H1 (cell line): ENCODE measurements around the gene PTPRH. TPM values are rescaled to one million over a fixed set of nuclear protein-coding genes. Genes with fewer than 3 reads are reported as not detected.

Source experiments
- CTCF ChIA-PET: fragments of 300-600 bp; sonication (Branson Sonifier 250); formaldehyde crosslinking; loops from one replicate; lab custom pipeline; 2021; ENCODE audit not compliant: partially characterized antibody; lab: Charles Lee
- POLR2A ChIA-PET: fragments of 300-600 bp; sonication (Branson Sonifier 250); formaldehyde crosslinking; loops from one replicate; lab custom pipeline; 2021; ENCODE audit warnings: inconsistent platforms; ENCODE audit not compliant: partially characterized antibody; lab: Charles Lee
- DNase-seq, 2 experiments: peaks; one replicate each; pipeline versions ENCODE4 v3.0.0 to v3.0.0-alpha.2; 2010 to 2022; ENCODE audit warnings: low spot score in 2 of 2, low read depth in 1 of 2, mixed read lengths in 1 of 2
- FAIRE-seq: peaks from 2 replicates; lab custom pipeline; 2011; peaks lifted over from hg19 to GRCh38; lab: Jason Lieb, UNC
- H2AFZ ChIP-seq: 2 replicates; pipeline ENCODE4 v1.8.1; 2012; ENCODE audit warnings: low read length, inconsistent platforms
- H2AK5ac ChIP-seq: 2 replicates; pipeline ENCODE4 v1.6.1; 2013; ENCODE audit warnings: low read depth, low read length
- H2BK120ac ChIP-seq: replicated peaks from 2 replicates; pipeline ENCODE3; 2013; ENCODE audit warnings: low read depth, low read length, inconsistent platforms
- H2BK12ac ChIP-seq: 2 replicates; pipeline ENCODE4 v1.6.1; 2013; ENCODE audit warnings: low read depth, low read length
- H2BK15ac ChIP-seq: 2 replicates; pipeline ENCODE4 v1.6.1; 2013; ENCODE audit warnings: low read length
- H2BK20ac ChIP-seq: 2 replicates; pipeline ENCODE4 v1.6.1; 2013; ENCODE audit warnings: low read length
- H2BK5ac ChIP-seq: 2 replicates; pipeline ENCODE4 v1.6.1; 2013; ENCODE audit warnings: low read depth, low read length
- H3K14ac ChIP-seq: 2 replicates; pipeline ENCODE4 v1.6.1; 2013; ENCODE audit warnings: inconsistent platforms; ENCODE audit not compliant: insufficient read length
- H3K18ac ChIP-seq: 2 replicates; pipeline ENCODE4 v1.6.1; 2013; ENCODE audit warnings: low read length; ENCODE audit errors: extremely low read depth
- H3K23ac ChIP-seq: 2 replicates; pipeline ENCODE4 v1.6.1; 2013; ENCODE audit warnings: inconsistent platforms; ENCODE audit not compliant: insufficient read length
- H3K23me2 ChIP-seq: 2 replicates; pipeline ENCODE4 v1.6.1; 2013; ENCODE audit warnings: low read depth, low read length
- H3K27ac ChIP-seq: 2 replicates; pipeline ENCODE4 v1.6.1; 2011; ENCODE audit warnings: low read depth, low read length, inconsistent platforms
- H3K27me3 ChIP-seq, 4 experiments: replicated peaks in 1 of 4; 1 replicate in 1 of 4; 2 replicates in 3 of 4; pipeline versions ENCODE4 v1.6.1 to v1.8.1; 2011 to 2013; ENCODE audit warnings: low read length in 3 of 4, mild to moderate bottlenecking in 3 of 4, inconsistent platforms in 2 of 4, mixed read lengths in 2 of 4, moderate library complexity in 1 of 4; ENCODE audit not compliant: control insufficient read depth in 3 of 4, insufficient read depth in 3 of 4; ENCODE audit errors: extremely low read depth in 1 of 4
- H3K36me3 ChIP-seq, 4 experiments: 2 replicates each; pipeline versions ENCODE4 v1.6.1 to v1.8.1; 2011 to 2013; ENCODE audit warnings: mild to moderate bottlenecking in 4 of 4, low read length in 3 of 4, moderate library complexity in 2 of 4, control low read depth in 1 of 4, inconsistent platforms in 1 of 4; ENCODE audit not compliant: insufficient read depth in 4 of 4, control insufficient read depth in 2 of 4
- H3K4ac ChIP-seq: replicated peaks from 2 replicates; pipeline ENCODE3; 2013; ENCODE audit warnings: low read length, low read depth, mixed read lengths, inconsistent platforms; ENCODE audit not compliant: insufficient read length
- H3K4me1 ChIP-seq, 4 experiments: replicated peaks in 1 of 4; 1 replicate in 1 of 4; 2 replicates in 3 of 4; pipeline versions ENCODE4 v1.6.1 to v1.8.1; 2011 to 2013; ENCODE audit warnings: low read length in 3 of 4, inconsistent platforms in 2 of 4, mixed read lengths in 1 of 4; ENCODE audit not compliant: insufficient read depth in 4 of 4, control insufficient read depth in 3 of 4
- H3K4me2 ChIP-seq, 2 experiments: 2 replicates each; pipeline versions ENCODE4 v1.6.1 to v1.8.1; 2011 to 2013; ENCODE audit warnings: low read depth in 2 of 2, low read length in 2 of 2, control low read depth in 1 of 2, inconsistent platforms in 1 of 2, mild to moderate bottlenecking in 1 of 2; ENCODE audit not compliant: insufficient read depth in 1 of 2
- H3K4me3 ChIP-seq, 4 experiments: fragments of 200-600, 300-600 bp in 1 of 4; sonication (generic), shearing (Covaris generic), sonication (Bioruptor Twin) in 1 of 4; 2 replicates each; pipeline versions ENCODE4 v1.5.1 to v1.8.1; 2011 to 2016; ENCODE audit warnings: low read length in 4 of 4, low read depth in 3 of 4, control low read depth in 2 of 4, inconsistent platforms in 2 of 4, mild to moderate bottlenecking in 2 of 4, mixed read lengths in 1 of 4, moderate library complexity in 1 of 4; ENCODE audit not compliant: insufficient read depth in 2 of 4; ENCODE audit errors: extremely low read depth in 1 of 4
- H3K56ac ChIP-seq: replicated peaks from 2 replicates; pipeline ENCODE3; 2013; ENCODE audit warnings: low read depth, mild to moderate bottlenecking, mixed read lengths, low read length, inconsistent platforms; ENCODE audit not compliant: insufficient read length
- H3K79me1 ChIP-seq: 2 replicates; pipeline ENCODE4 v1.6.1; 2013; ENCODE audit warnings: low read depth, low read length, control low read depth
- H3K79me2 ChIP-seq, 2 experiments: 2 replicates each; pipeline versions ENCODE4 v1.6.1 to v1.8.1; 2012 to 2013; ENCODE audit warnings: low read length in 2 of 2, mild to moderate bottlenecking in 2 of 2, inconsistent platforms in 1 of 2; ENCODE audit not compliant: insufficient read depth in 2 of 2, control insufficient read depth in 1 of 2
- H3K9ac ChIP-seq, 4 experiments: replicated peaks in 1 of 4; 1 replicate in 1 of 4; 2 replicates in 3 of 4; pipeline versions ENCODE4 v1.6.1 to v1.8.1; 2011 to 2013; ENCODE audit warnings: low read depth in 3 of 4, low read length in 3 of 4, control low read depth in 2 of 4, mild to moderate bottlenecking in 2 of 4, moderate library complexity in 2 of 4, inconsistent platforms in 1 of 4; ENCODE audit errors: extremely low read depth in 1 of 4
- H3K9me3 ChIP-seq, 2 experiments: 2 replicates each; pipeline versions ENCODE4 v1.6.1 to v1.8.1; 2012 to 2013; ENCODE audit warnings: mild to moderate bottlenecking in 2 of 2, moderate library complexity in 2 of 2, control low read depth in 1 of 2, inconsistent platforms in 1 of 2, low read depth in 1 of 2, low read length in 1 of 2, mixed read lengths in 1 of 2; ENCODE audit not compliant: insufficient read depth in 2 of 2
- H4K20me1 ChIP-seq, 2 experiments: replicated peaks in 1 of 2; 2 replicates each; pipeline versions ENCODE3 to v1.8.1; 2011 to 2013; ENCODE audit warnings: inconsistent platforms in 2 of 2, low read length in 2 of 2, mild to moderate bottlenecking in 1 of 2; ENCODE audit not compliant: insufficient read depth in 2 of 2, control insufficient read depth in 1 of 2
- H4K5ac ChIP-seq: 2 replicates; pipeline ENCODE4 v1.6.1; 2013; ENCODE audit warnings: low read length, low read depth, mixed read lengths, inconsistent platforms; ENCODE audit not compliant: insufficient read length
- H4K8ac ChIP-seq: 2 replicates; pipeline ENCODE4 v1.8.0; 2013; ENCODE audit warnings: mild to moderate bottlenecking, moderate library complexity, low read length, inconsistent platforms; ENCODE audit not compliant: insufficient read depth; ENCODE audit errors: extremely low read depth
- H4K91ac ChIP-seq: replicated peaks from 2 replicates; pipeline ENCODE3; 2013; ENCODE audit warnings: low read length, mixed read lengths, inconsistent platforms; ENCODE audit not compliant: insufficient read length
- EGR1 ChIP-seq: IDR thresholded peaks from 2 replicates; pipeline ENCODE4 v1.6.1; 2011; ENCODE audit warnings: low read depth, low read length, borderline replicate concordance
- RAD21 ChIP-seq, 2 experiments: IDR thresholded peaks in 1 of 2; conservative IDR thresholded peaks in 1 of 2; 2 replicates each; pipeline ENCODE4 v1.6.1; 2011; ENCODE audit warnings: low read depth in 2 of 2, low read length in 2 of 2, improper control_type of control experiment in 1 of 2, inconsistent platforms in 1 of 2, mild to moderate bottlenecking in 1 of 2, moderate library complexity in 1 of 2
- polyA plus RNA-seq, 7 experiments: library from polyadenylated mRNA; depleted of rRNA in 3 of 7; stranded (reverse) in 5 of 7; unstranded in 2 of 7; fragments of >200 nt in 5 of 7; fragments of 200-250 nt in 2 of 7; gene quantifications; 1 replicate in 5 of 7; 2 replicates in 1 of 7; 4 replicates in 1 of 7; pipeline versions ENCODE4 v1.2.1 to v1.2.3, GENCODE V29; 2011 to 2013; ENCODE audit warnings: missing spikeins in 2 of 7, mixed read lengths in 2 of 7
- total RNA-seq: library from RNA; stranded (reverse); fragmentation: NEBNext Ultra II Directional; extraction: Animal tissue kit (Norgen Biotek cat#: 25700); gene quantifications from 2 replicates; pipeline ENCODE4 v1.2.1, GENCODE V29; 2021

The PTPRH gene
- total and polyA plus RNA-seq, 2 of the 8 experiments (the other 6 are each of a cell fraction or from before 2014, with no cell fraction given): 0.30 to 0.39 TPM

DNA sequence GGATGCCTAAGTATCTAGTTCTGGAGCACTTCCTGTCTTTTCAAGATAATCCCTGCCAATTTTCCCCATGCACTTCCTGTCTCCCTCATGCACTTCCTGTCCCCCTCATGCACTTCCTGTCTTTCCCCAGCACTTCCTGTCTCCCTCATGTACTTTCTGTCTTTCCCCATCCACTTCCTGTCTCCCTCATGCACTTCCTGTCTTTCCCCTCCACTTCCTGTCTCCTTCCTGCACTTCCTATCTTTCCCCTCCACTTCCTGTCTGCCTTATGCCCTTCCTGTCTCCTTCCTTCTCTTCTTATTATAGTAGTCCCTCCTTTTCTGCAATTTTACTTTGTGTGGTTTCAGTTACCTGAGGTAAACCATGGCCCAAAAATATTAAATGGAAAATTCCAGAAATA, 57.3 kb downstream of the PTPRH start:
- H3K9me3 ChIP-seq: peaks cover 0 to 4% of the 10 kb centered on the region in 2 experiments; a peak in 1 of 4 replicates
- CTCF ChIA-PET: interaction anchor here (0.6 to 2.3 kb wide), 3 partner anchors 8 to 277 kb away, joined by 3 to 10 read pairs (median 5); no protein-coding TSS in a partner anchor

More for the DNA sequence above, 57.3 kb downstream of the PTPRH start:
- no peak overlapping the region for H4K91ac ChIP-seq
- 0 out of 2 replicates have a peak overlapping the region, but pooled peaks have one; percentile 60 for H2BK12ac ChIP-seq
- no peaks in the 10 kb centered on the region for H3K79me2 ChIP-seq
- H2AK5ac ChIP-seq: peak overlapping the region; percentile 32; the same call in 1 of the 2 replicates
- no peak overlapping the region for H3K14ac ChIP-seq
- no peak overlapping the region for H2BK20ac ChIP-seq
- no peaks in the 10 kb centered on the region for H3K27me3 ChIP-seq
- FAIRE-seq (no peak), DNase-seq (no peak)
- H3K18ac ChIP-seq: no peak overlapping the region
- H3K79me1 ChIP-seq: peaks cover 3% of the 10 kb centered on the region; the same call in 1 of the 2 replicates
- peaks cover 11% of the 10 kb centered on the region; the same call in 1 of the 2 replicates for H3K23me2 ChIP-seq
- POLR2A ChIA-PET: interaction anchor here (1.0 to 1.4 kb wide), 4 partner anchors 8 to 107 kb away, joined by 3 to 5 read pairs (median 4); partner anchors contain the start of gene PPP6R1
- no peak overlapping the region for H2AFZ ChIP-seq
- no peak overlapping the region for H3K4ac ChIP-seq
- H3K4me2 ChIP-seq: no peak overlapping the region
- no peak overlapping the region for H3K23ac ChIP-seq
- H3K4me1 ChIP-seq: peaks cover 6 to 23% (median 14%) of the 10 kb centered on the region in 4 experiments
- no peak overlapping the region for H3K9ac ChIP-seq
- H2BK15ac ChIP-seq: peak overlapping the region; percentile 18; the same call in 1 of the 2 replicates
- H3K4me3 ChIP-seq: no peak overlapping the region
- peaks cover 0 to 5% (median 2%) of the 10 kb centered on the region in 4 experiments; a peak in 2 of 8 replicates for H3K36me3 ChIP-seq
- TF ChIP-seq RAD21 (IDR thresholded peaks at IDR 0.05 in 1 of 2, conservative IDR thresholded peaks at IDR 0.05 in 1 of 2; ENCODE audit: low read depth in 2 of 2, low read length in 2 of 2) (no peak), EGR1 (peak; percentile 54; the same call in 1 of the 2 replicates)
- no peak overlapping the region for H4K5ac ChIP-seq
- no peak overlapping the region for H3K27ac ChIP-seq
- no peak overlapping the region for H3K56ac ChIP-seq
- H4K20me1 ChIP-seq: no peaks in the 10 kb centered on the region
- H2BK120ac ChIP-seq: no peak overlapping the region
- no peak overlapping the region for H4K8ac ChIP-seq
- H2BK5ac ChIP-seq: no peak overlapping the region
